Measurements from ENCODE around the gene ZNF787. TPM values are rescaled to one million over a fixed set of nuclear protein-coding genes. Genes with fewer than 3 reads are reported as not detected.

ZNF787 gene
- polyA plus RNA-seq, 3 donors, result 1.2 to 16.2 (median 1.8) TPM

DNA sequence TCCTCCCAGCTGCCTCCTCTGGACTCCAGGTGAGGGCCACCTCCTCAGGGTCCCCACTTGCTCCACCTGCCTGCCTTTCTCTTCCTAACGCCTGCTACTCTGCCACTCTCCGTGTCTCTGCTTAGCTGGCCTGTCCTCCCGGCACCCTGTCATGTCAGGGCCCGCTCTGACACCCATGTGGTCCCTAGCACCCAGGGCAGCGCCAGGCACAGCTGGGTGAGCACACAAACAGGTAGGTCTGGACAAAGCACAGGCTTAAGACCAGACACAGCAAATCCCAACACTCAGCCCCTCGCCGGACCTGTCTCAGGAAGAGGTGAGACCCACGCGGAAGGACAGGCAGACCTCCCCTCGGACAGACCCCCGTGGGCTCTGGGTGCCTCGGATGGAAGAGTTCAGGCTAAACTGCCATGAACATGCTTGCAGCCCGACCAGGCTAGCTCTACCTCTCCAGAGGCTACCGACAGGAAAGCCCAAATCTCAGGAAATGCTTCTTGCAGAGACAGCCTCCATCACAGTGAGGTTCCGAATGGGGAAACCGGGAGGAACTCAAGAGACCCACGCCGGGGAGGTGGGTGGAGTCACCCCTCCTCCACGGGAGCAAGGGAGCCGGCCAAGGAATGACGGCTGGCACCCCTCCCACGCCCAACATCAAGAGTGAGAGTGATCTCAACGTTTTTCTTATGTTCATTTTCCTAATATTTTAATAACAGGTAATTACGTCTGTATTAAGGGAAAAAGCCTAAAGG, 12.5 kb downstream of the ZNF787 start:
- H4K20me1 ChIP-seq (ENCODE audit: insufficient read depth, low read length), result peaks cover 95% of the 10 kb centered on the region
- Mint-ChIP-seq H3K4me1 (peaks cover 78% of the 10 kb centered on the region), H3K27me3 (ENCODE audit: low read depth in 3 of 3) (peaks cover 0 to 6% (median 0%) of the 10 kb centered on the region in 3 donors), H3K4me3 (peak overlapping the region in 1 of 2 donors; percentile 15), H3K27ac (peak overlapping the region in 5 of 7 donors; percentile 14 to 79 (median 43)), H3K36me3 (peaks cover 15 to 25% of the 10 kb centered on the region in 2 donors), H3K9me3 (no peaks in the 10 kb centered on the region)
- H3K36me3 ChIP-seq (replicated peaks in 1 of 2; ENCODE audit: control insufficient read depth in 1 of 2, insufficient read depth in 2 of 2, low read length in 2 of 2), result peaks cover 5 to 15% of the 10 kb centered on the region in 2 donors
- TF ChIP-seq, protein P1, sequence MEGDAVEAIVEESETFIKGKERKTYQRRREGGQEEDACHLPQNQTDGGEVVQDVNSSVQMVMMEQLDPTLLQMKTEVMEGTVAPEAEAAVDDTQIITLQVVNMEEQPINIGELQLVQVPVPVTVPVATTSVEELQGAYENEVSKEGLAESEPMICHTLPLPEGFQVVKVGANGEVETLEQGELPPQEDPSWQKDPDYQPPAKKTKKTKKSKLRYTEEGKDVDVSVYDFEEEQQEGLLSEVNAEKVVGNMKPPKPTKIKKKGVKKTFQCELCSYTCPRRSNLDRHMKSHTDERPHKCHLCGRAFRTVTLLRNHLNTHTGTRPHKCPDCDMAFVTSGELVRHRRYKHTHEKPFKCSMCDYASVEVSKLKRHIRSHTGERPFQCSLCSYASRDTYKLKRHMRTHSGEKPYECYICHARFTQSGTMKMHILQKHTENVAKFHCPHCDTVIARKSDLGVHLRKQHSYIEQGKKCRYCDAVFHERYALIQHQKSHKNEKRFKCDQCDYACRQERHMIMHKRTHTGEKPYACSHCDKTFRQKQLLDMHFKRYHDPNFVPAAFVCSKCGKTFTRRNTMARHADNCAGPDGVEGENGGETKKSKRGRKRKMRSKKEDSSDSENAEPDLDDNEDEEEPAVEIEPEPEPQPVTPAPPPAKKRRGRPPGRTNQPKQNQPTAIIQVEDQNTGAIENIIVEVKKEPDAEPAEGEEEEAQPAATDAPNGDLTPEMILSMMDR (IDR thresholded peaks at IDR 0.05), result no peak
- H3K4me3 ChIP-seq (replicated peaks in 1 of 3; ENCODE audit: low read depth in 2 of 3, low read length in 3 of 3), result no peak overlapping the region
- no peak overlapping the region for H2AFZ ChIP-seq (ENCODE audit: insufficient read depth, low read depth, low read length, poor library complexity, severe bottlenecking)
- no peak overlapping the region for H3K9ac ChIP-seq (ENCODE audit: insufficient read depth, low read length, poor library complexity, severe bottlenecking)
- intact Hi-C loops (cut with micrococcal nuclease), result loop anchor here in 1 of 2 donors (10.0 kb wide), 1 partner anchor 46 kb away; no protein-coding TSS in a partner anchor
- H3K9me3 ChIP-seq (replicated peaks in 1 of 2; ENCODE audit: control insufficient read depth in 1 of 2, insufficient read depth in 1 of 2, low read length in 2 of 2), result no peaks in the 10 kb centered on the region
- peaks cover 95% of the 10 kb centered on the region for H3K79me2 ChIP-seq (ENCODE audit: insufficient read depth, low read length)
- no peak for DNase-seq
- H3K27ac ChIP-seq (ENCODE audit: low read depth in 1 of 2, low read length in 2 of 2), result peak overlapping the region in 1 of 2 donors; percentile 78
- H3K4me1 ChIP-seq (ENCODE audit: control insufficient read depth in 1 of 2, insufficient read depth in 2 of 2, low read length in 2 of 2), result peaks cover 58 to 78% of the 10 kb centered on the region in 2 donors
- peak overlapping the region; percentile 10 for H3K4me2 ChIP-seq (replicated peaks; ENCODE audit: extremely low read depth, low read length, poor library complexity, severe bottlenecking)
- WGBS (ENCODE audit: insufficient coverage), result 58% methylated on average over 13 of the region's 24 CpGs
- H3K27me3 ChIP-seq (ENCODE audit: control insufficient read depth in 2 of 2, insufficient read depth in 2 of 2, low read length in 2 of 2), result no peaks in the 10 kb centered on the region

DNA sequence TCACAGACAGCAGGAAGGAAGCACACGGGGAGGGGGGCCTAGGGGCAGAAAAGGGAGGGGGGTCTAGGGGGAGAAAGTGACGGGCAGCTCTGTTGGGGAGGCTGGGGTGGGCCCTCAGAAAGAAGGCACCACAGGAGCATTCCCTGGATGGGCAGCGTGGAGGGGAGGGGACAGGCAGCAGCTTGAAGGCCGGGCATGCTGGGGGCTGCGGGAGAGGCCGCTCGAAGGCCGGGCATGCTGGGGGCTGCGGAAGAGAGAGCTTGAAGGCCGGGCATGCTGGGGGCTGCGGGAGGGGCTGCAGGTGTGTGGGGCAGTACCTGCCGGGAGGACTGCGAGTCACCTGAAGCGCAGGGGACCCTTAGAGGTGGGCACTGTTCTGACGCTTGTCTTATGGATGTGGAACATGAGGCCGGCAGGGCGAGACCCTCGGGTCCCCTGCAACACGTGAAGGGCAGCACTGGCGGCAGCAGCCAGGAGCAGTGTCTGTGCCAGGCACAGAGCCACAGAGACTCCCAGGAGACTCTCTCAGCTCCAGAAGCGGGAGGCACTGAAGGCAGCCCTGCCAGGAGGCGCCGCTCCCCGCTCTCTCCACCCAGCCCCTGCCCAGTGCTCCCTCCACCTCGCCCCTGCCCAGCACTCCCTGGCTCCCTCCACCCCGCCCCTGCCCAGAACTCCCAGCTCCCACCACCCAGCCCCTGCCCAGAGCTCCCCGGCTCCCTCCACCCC, 13.3 kb downstream of the ZNF787 start:
- intact Hi-C loops (cut with micrococcal nuclease), result loop anchor here in 1 of 2 donors (10.0 kb wide), 1 partner anchor 47 kb away; no protein-coding TSS in a partner anchor
- WGBS (ENCODE audit: insufficient coverage), result 78% methylated on average over 22 of the region's 27 CpGs
- no peak for DNase-seq
- Histone ChIP-seq H3K27ac (ENCODE audit: low read depth in 1 of 2, low read length in 2 of 2) (peak overlapping the region in 1 of 2 donors; percentile 78), H3K27me3 (ENCODE audit: control insufficient read depth in 2 of 2, insufficient read depth in 2 of 2, low read length in 2 of 2) (no peaks in the 10 kb centered on the region), H2AFZ (ENCODE audit: insufficient read depth, low read depth, low read length, poor library complexity, severe bottlenecking) (no peak overlapping the region), H3K9ac (ENCODE audit: insufficient read depth, low read length, poor library complexity, severe bottlenecking) (no peak overlapping the region), H3K9me3 (replicated peaks in 1 of 2; ENCODE audit: control insufficient read depth in 1 of 2, insufficient read depth in 1 of 2, low read length in 2 of 2) (no peaks in the 10 kb centered on the region), H4K20me1 (ENCODE audit: insufficient read depth, low read length) (peaks cover 95% of the 10 kb centered on the region), H3K36me3 (replicated peaks in 1 of 2; ENCODE audit: control insufficient read depth in 1 of 2, insufficient read depth in 2 of 2, low read length in 2 of 2) (peaks cover 7 to 17% of the 10 kb centered on the region in 2 donors), H3K4me2 (replicated peaks; ENCODE audit: extremely low read depth, low read length, poor library complexity, severe bottlenecking) (no peak overlapping the region), H3K79me2 (ENCODE audit: insufficient read depth, low read length) (peaks cover 95% of the 10 kb centered on the region), H3K4me1 (ENCODE audit: control insufficient read depth in 1 of 2, insufficient read depth in 2 of 2, low read length in 2 of 2) (peaks cover 49 to 70% of the 10 kb centered on the region in 2 donors), H3K4me3 (replicated peaks in 1 of 3; ENCODE audit: low read depth in 2 of 3, low read length in 3 of 3) (no peak overlapping the region)
- Mint-ChIP-seq H3K27ac (peak overlapping the region in 3 of 7 donors; percentile 30 to 77 (median 32)), H3K4me3 (no peak overlapping the region), H3K27me3 (ENCODE audit: low read depth in 3 of 3) (peaks cover 0 to 5% (median 0%) of the 10 kb centered on the region in 3 donors), H3K9me3 (no peaks in the 10 kb centered on the region), H3K4me1 (peaks cover 71% of the 10 kb centered on the region), H3K36me3 (peaks cover 17 to 31% of the 10 kb centered on the region in 2 donors)
- TF ChIP-seq, protein P1 (IDR thresholded peaks at IDR 0.05), result no peak

Measured in CD14-positive monocyte (primary cell).